GM12875 (cell line): ENCODE data around the gene SCD.

Experiments used
- H3K4me3 ChIP-seq: one replicate; pipeline ENCODE4 v1.5.1; 2011; ENCODE audit warnings: low read depth, low read length, control low read depth
- CTCF ChIP-seq: IDR thresholded peaks from 2 replicates; pipeline ENCODE4 v1.5.1; 2011; ENCODE audit warnings: low read depth, mild to moderate bottlenecking, control low read depth, inconsistent platforms, low read length, moderate library complexity, borderline replicate concordance; ENCODE audit not compliant: insufficient read depth

Gene SCD

GRCh38 chr10:100362570-100363496 lies 15.8 kb downstream of the SCD start:
- H3K4me3 ChIP-seq = no peak overlapping the region
- TF ChIP-seq CTCF = no peak

DNA sequence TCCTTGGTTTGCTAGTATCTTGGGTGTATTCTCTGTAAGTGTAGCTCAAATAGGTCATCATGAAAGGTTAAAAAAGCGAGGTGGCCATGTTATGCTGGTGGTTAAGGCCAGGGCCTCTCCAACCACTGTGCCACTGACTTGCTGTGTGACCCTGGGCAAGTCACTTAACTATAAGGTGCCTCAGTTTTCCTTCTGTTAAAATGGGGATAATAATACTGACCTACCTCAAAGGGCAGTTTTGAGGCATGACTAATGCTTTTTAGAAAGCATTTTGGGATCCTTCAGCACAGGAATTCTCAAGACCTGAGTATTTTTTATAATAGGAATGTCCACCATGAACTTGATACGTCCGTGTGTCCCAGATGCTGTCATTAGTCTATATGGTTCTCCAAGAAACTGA lies 17.1 kb downstream of the SCD start:
- no peak overlapping the region for H3K4me3 ChIP-seq
- no peak for TF ChIP-seq CTCF

DNA sequence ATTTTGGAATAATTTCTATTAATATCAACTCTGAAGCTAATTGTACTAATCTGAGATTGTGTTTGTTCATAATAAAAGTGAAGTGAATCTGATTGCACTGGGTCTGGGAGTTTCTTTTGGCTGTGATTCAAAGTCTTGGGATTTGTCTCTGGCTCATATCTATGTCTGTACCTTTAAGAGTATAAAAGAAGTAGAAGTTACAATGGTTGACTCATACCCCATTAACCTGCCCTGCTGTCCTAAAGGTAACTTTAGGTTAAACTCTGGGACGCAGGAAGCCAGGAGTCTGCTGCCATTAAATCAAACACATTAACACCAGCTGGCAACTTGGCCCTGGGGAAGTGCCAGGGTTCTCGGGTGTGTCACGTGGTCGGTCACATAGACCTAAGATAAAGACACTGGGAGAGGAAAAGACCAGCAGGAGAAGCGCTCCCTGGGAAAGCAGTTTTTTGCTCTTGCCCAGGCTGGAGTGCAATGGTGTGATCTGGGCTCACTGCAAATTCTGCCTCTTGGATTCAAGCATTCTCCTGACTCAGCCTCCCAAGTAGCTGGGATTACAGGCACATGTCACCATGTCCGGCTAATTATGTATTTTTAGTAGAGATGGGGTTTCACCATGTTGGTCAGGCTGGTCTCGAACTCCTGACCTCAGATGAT lies 17.8 kb downstream of the SCD start:
- TF ChIP-seq CTCF = no peak
- no peak overlapping the region for H3K4me3 ChIP-seq

DNA sequence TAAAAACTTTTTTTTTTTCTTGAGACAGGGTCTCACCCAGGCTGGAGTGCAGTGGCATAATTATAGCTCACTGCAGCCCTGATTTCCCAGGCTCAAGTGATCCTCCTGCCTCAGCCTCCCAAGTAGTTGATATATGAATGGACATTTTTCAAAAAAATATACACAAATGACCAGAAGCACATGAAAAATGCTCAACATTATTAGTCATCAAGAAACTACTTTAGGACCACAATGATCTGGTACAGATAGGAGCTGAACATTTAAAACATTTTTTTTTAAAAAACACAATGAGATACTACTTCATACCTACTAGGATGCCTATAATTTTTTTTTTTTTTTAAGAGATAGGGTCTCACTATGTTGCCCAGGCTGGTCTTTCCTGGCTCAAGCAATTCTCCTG lies 21.7 kb downstream of the SCD start:
- no peak for TF ChIP-seq CTCF
- H3K4me3 ChIP-seq = no peak overlapping the region

GRCh38 chr10:100370714-100371481 lies 23.9 kb downstream of the SCD start:
- TF ChIP-seq CTCF = no peak

GRCh38 chr10:100371482-100372027 lies 24.5 kb downstream of the SCD start:
- H3K4me3 ChIP-seq = no peak overlapping the region
- no peak for TF ChIP-seq CTCF

More at GRCh38 chr10:100370714-100371481, 23.9 kb downstream of the SCD start:
- no peak overlapping the region for H3K4me3 ChIP-seq
